ENCODE measurements around the gene STAM.

DNA sequence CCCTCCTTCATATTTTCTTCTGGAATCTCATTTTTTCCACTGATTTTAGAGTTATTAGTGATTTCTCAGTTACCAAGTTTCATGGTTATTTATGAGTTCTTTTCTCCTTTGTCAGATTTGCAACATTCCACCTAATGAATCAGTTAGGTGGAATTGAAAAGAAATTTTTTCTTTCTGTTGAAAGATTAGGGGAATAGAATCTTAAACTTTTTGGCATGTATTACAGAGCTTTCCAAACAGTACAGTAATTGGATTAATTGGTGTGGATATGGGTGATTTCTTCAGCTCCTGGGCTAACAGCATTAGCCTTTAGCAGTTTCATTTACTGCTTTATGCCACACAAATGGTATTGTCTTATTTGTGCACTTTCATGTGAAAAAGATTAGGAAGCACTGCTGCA lies 17.0 kb downstream of the STAM start:
- TF ChIP-seq TAF1 (IDR thresholded peaks at IDR 0.05; ENCODE audit: low read depth) = no peak
- TF ChIP-seq, protein P1, sequence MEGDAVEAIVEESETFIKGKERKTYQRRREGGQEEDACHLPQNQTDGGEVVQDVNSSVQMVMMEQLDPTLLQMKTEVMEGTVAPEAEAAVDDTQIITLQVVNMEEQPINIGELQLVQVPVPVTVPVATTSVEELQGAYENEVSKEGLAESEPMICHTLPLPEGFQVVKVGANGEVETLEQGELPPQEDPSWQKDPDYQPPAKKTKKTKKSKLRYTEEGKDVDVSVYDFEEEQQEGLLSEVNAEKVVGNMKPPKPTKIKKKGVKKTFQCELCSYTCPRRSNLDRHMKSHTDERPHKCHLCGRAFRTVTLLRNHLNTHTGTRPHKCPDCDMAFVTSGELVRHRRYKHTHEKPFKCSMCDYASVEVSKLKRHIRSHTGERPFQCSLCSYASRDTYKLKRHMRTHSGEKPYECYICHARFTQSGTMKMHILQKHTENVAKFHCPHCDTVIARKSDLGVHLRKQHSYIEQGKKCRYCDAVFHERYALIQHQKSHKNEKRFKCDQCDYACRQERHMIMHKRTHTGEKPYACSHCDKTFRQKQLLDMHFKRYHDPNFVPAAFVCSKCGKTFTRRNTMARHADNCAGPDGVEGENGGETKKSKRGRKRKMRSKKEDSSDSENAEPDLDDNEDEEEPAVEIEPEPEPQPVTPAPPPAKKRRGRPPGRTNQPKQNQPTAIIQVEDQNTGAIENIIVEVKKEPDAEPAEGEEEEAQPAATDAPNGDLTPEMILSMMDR (IDR thresholded peaks at IDR 0.05; ENCODE audit: poor library complexity, severe bottlenecking) = no peak
- TF ChIP-seq, protein P2, sequence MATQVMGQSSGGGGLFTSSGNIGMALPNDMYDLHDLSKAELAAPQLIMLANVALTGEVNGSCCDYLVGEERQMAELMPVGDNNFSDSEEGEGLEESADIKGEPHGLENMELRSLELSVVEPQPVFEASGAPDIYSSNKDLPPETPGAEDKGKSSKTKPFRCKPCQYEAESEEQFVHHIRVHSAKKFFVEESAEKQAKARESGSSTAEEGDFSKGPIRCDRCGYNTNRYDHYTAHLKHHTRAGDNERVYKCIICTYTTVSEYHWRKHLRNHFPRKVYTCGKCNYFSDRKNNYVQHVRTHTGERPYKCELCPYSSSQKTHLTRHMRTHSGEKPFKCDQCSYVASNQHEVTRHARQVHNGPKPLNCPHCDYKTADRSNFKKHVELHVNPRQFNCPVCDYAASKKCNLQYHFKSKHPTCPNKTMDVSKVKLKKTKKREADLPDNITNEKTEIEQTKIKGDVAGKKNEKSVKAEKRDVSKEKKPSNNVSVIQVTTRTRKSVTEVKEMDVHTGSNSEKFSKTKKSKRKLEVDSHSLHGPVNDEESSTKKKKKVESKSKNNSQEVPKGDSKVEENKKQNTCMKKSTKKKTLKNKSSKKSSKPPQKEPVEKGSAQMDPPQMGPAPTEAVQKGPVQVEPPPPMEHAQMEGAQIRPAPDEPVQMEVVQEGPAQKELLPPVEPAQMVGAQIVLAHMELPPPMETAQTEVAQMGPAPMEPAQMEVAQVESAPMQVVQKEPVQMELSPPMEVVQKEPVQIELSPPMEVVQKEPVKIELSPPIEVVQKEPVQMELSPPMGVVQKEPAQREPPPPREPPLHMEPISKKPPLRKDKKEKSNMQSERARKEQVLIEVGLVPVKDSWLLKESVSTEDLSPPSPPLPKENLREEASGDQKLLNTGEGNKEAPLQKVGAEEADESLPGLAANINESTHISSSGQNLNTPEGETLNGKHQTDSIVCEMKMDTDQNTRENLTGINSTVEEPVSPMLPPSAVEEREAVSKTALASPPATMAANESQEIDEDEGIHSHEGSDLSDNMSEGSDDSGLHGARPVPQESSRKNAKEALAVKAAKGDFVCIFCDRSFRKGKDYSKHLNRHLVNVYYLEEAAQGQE (IDR thresholded peaks at IDR 0.05; ENCODE audit: borderline replicate concordance) = no peak
- TF ChIP-seq EZH2 (IDR thresholded peaks at IDR 0.05; ENCODE audit: borderline replicate concordance, insufficient read depth, low read length, poor library complexity, severe bottlenecking) = no peak
- no peak for TF ChIP-seq EP300 (conservative IDR thresholded peaks at IDR 0.05; ENCODE audit: poor library complexity, severe bottlenecking)
- TF ChIP-seq POLR2AphosphoS5 (IDR thresholded peaks at IDR 0.05) = no peak

Data from neural cell (in vitro differentiated cells).